ENCODE measurements around the gene SIPA1. TPM values are rescaled to one million over a fixed set of nuclear protein-coding genes. Genes with fewer than 3 reads are reported as not detected.

SIPA1 gene, protein sequence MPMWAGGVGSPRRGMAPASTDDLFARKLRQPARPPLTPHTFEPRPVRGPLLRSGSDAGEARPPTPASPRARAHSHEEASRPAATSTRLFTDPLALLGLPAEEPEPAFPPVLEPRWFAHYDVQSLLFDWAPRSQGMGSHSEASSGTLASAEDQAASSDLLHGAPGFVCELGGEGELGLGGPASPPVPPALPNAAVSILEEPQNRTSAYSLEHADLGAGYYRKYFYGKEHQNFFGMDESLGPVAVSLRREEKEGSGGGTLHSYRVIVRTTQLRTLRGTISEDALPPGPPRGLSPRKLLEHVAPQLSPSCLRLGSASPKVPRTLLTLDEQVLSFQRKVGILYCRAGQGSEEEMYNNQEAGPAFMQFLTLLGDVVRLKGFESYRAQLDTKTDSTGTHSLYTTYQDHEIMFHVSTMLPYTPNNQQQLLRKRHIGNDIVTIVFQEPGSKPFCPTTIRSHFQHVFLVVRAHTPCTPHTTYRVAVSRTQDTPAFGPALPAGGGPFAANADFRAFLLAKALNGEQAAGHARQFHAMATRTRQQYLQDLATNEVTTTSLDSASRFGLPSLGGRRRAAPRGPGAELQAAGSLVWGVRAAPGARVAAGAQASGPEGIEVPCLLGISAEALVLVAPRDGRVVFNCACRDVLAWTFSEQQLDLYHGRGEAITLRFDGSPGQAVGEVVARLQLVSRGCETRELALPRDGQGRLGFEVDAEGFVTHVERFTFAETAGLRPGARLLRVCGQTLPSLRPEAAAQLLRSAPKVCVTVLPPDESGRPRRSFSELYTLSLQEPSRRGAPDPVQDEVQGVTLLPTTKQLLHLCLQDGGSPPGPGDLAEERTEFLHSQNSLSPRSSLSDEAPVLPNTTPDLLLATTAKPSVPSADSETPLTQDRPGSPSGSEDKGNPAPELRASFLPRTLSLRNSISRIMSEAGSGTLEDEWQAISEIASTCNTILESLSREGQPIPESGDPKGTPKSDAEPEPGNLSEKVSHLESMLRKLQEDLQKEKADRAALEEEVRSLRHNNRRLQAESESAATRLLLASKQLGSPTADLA
- total RNA-seq = 23.5 TPM

DNA sequence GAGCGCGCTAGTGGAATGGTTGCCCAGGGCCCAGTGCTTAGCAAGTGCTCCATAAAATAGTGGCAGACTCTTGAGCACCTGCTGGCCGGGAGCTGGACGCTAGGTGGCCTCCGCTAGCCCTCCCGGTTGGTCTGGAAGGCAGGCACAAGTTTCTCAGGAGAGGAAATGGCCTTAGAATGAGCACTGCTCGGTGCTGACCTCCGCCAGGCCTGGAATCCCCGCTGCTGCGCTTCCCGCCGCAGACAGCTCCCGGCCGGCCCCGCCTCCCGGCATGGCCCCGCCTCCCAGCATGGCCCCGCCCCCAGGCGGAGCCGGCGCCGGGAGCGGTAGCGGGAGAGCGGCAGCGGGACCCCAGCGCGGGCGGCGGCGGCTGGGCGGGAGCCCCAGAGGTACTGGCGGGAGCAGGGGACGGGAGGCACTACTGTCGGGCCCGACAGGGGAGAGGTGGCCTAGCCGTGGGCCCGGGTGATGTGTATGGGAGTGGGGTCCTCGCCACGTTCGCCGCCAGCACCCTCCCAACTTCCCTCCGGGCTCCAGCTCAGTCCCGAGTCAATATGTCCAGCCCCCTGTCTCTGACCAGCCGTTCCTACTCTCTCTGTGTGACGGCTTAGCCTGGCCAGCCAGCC is at the start of gene SIPA1:
Gene SIPA1 (plus strand): TSS at position 308 of the 626 bp plus-strand sequence. CDS start 2,821 bp downstream, outside the sequence.
- peak; percentile 88 for DNase-seq

DNA sequence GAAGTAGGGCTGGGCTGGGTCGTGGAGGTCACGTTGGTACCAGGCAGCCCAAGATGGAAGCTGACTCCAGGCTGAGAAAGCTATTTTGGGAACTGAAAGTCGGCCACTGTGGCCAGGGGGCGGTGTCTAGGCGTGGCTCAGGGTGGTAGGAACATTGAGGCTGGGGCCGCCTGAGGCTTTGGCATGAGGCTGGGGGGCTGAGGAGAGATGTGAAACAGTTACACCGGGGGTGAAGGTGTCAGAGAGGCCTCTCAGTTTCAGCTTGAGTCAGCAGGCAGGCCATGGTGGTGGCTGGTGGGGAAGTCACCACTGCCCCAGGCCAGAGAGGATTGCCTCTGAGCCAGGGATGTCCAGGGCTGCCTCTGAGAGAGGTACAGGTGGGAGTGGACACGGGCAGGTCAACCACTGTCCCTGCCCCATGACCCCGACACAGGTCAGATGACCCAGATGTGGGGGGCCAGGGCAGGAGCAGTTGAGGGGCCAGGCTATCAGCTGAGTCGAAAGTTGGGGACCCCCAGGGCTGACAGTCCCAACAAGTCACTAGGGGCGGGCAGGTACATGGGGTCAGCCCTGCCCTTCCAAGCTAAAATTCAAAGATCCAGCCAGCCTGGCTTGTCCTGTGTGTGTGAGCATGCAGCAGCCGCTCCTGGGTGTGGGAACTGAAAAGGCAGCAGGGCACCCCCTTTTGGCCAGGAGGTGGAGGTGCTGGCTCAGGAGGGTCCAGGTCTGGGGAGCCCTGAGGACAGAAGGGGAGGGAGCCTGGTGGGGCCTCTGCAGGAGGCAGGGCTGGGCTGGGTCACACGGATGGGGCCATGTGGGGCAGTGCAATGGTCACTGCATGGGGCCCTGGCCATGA is 49.5 kb upstream of the SIPA1 start:
- DNase-seq = peak; percentile 59

DNA sequence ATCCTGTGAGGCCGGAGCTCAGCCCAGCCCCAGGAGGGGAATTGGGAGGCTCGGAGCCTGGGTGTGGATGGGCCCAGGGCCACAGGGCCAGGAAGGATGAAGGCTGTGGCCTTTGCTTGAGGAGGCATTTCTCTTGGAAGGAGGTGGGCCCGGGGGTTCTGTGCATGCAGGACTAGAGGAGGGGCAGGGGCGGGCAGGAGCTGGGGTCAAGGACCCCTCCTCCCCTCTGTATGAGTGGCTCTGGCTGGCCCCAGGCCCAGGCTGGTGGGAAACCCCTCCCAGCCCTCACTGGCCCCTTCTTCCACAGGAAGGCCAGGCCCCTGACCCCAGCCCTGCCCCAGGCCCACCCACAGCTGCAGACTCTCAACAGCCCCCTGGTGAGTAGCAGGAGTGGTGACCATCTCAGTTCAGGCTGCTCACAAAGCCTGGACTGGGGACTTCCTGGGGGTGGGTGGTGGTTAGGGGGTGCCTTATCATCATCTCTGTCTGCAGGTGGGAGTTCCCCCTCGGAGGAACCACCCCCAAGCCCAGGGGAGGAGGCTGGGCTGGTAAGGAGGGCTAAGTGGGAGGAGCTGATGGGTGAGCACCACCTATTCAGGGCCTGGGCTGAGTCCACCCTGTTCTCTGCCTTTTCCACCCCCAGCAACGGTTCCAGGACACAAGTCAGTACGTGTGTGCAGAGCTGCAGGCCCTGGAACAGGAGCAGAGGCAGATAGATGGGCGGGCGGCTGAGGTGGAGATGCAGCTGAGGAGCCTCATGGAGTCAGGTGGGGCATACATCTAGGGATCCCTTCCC is 48.3 kb upstream of the SIPA1 start:
- DNase-seq = no peak

DNA sequence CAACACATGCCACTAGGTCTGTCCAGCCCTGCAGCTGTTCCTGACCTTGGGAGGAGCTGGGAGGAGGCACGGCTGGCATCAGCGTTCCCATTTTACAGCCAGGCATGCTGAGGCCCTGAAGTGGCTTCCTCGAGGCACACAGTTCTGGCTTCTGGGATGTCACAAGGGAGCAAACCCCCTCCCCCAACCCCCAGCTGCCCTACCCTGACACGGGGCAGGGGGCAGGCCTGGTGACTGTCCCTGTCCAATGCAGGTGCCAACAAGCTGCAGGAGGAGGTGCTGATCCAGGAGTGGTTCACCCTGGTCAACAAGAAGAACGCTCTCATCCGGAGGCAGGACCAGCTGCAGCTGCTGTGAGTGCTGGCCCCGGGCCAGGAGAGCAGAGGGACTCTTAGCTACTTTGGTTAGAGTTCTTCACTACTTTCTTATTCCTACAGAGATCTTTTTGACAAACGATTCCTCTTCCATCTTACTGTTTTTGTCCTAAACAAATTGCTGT is 47.6 kb upstream of the SIPA1 start:
- peak; percentile 95 for DNase-seq

DNA sequence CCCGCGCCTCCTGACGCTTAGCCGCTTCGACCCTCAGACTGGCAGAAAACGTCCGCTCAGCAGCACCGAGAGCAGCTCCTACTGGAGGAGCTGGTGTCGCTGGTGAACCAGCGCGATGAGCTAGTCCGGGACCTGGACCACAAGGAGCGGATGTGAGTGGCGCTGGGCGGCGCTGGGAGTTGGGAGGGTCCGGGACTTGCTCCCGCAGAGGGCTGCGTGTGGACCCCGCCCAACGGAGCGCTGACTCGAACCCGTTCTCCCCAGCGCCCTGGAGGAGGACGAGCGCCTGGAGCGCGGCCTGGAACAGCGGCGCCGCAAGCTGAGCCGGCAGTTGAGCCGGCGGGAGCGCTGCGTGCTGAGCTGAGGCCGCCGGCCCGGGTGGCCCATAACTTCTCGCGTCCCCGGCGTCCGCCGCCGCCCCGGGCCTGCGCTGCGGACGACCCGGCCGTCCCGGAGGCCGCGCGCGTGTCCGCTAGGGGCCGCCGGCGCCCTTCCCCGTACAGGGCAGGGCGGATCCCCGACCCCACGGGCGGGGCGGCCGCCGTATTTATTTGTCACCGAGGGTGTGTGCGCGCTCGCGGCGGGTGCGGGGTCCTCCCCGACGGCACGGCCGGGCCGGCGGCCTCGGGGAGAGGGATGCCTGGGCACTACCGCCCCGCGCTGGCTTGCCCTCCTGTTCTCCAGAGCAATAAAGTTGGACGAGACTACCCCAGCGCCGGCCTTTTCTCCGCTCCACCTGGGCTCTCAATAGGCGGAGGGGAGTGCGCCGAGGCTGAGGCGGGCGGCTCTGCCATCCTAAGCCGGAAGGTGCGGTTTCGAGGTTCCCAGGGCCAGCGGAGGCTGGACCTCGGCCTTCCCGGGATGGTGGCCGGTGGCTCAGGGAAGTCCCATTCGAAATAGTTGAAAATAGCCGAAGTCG is 45.7 kb upstream of the SIPA1 start:
- no peak for DNase-seq

DNA sequence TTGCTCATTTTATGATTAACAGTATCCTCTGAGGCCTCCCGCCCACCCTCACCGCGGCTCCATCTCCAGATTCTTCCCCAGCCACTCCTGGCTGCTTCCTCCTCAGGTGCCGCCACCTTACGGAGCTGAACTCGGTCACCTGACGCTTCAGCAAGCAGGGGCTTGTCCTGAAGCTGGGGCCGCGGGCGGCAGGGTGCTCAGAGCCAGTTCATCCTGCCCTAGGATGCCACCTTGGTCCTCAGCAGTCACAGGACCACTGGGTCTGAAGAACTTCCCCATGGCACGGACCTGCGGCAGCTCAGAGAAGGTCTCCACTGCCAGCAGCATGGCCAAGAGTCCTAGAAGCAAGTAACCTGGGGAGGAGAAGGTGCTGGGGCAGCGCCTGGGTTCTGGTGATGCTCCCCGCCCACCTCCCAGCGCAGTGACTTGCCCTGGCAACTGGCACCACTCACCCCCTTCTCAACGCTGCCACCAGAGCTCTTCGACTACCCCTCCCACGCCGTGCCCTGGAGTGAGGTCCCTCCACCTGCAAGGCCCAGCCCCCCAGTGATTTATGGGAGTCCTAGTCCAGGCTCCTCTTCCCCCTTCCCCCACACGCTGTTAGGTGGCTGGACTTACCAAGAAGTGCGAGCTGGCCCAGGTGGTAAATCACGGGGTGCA is 44.9 kb upstream of the SIPA1 start:
- no peak for DNase-seq

DNA sequence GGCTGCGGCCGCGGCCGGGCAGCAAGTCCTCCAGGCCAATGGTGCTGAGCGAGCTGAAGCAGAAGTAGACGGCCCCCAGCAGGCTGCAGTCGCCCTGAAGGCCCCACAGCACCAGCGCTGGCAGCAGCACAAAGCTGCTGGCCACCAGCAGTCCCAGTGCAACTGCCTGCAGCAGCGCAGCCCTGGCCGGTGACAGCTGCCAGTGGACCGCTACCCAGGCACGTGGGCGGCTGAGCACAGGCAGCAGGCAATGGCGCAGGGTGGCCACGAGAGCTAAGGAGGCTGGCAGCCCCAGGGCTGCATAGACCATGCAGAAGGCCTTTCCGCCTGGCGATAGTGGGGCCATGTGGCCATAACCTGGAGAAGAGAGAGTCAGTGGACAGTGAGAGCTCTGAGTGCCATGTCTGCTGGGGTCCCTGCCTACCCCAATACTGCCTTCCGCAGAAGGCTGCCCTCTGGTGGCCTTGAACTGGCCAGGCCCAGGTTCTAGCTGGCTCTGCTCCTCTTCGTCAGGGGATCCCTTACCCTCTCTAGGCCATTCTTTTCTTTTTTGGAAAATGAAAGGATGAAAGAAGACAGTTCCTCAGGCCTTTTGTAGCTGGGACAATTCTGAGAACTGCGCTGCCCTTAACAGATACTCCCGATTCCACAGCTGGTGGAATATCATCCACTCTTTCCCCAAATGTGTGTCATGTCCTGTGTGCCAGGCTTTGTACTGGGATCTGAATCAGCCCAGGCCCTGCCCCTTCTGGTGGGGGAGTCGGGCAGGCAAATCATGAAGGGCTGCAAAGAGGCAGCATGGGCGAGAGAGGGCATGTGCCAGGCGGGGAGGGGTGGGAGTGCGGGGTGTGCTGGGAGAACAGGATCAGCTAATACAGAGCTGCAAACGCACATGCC is 44.1 kb upstream of the SIPA1 start:
- DNase-seq = no peak

DNA sequence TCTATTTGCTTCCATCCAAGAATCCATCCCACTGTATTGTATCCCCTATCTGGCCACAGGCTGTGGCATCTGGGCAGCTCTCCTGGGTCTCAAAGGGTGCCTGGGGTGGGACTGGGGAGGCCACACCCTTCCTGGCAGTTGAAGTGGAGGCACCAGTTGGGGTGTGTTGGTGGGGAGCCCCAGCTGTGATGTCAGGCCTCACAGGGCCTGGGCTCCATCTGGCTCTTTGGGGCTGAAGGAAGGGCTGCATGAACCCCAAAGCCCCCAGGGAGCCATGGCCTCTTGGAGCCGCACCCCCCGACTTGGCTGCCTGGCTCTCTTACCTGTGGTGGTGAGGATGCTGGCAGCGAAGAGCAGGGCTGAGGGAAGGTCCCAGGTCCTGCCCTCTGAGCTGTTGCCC is 42.8 kb upstream of the SIPA1 start:
- DNase-seq = no peak

DNA sequence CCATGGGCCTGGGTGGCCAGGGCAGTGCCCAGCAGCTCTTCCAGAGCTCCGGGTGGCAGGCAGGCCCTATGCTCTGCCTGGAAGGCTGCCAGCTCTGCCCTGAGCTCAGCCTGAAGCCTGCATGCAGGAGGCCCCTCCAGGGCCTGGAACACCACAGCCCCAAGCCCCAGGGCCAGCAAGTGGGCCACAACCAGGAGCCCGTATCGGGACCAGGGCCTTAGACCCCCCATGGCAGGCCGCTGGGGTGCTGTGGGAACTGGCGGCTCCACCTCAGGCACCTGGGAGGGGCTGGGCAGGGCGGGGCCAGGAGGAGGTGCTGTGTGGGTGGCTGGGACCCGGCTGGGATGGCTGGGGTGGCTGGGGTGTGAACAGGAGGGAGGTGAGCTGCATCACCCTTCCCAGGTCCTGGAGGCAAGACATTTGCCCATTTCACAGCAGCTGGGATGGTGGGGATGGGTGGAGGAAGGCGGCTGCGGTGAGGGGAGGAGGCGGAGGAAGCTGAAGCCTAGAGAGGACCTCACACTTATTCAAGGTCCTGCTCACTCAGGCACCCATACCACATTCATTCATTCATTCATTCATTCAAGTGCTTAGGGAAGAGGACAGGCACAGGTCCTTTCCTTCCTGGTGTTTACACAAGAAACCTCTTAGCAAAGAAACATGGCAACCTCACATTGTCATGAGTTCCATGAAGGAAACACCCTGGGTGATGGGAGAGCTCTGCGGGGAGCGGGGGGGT is 42.2 kb upstream of the SIPA1 start, which contains the start of gene KCNK7:
Gene KCNK7 (minus strand): TSS at position 258 of the 739 bp plus-strand sequence. CDS start 28 bp downstream, at position 230.
- DNase-seq = no peak

DNA sequence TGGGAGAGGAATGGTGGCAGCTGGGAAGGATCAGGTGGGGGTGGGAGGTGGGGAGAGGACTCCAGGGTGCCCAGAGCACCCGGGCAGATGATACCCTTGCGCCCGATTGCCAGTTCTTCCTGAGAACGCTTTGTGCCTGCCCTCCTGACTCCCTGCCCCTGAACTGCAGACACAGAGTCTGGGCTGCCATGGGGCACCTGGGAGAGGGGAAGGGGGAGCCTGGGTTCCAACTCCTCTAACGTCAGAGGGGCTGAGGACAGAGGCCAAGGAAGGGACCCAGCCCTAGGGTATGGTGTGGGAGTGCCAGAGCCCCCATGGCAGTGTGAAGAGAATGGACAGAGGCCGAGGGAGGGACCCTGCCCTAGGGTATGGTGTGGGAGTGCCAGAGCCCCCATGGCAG is 41.4 kb upstream of the SIPA1 start:
- DNase-seq = no peak

DNA sequence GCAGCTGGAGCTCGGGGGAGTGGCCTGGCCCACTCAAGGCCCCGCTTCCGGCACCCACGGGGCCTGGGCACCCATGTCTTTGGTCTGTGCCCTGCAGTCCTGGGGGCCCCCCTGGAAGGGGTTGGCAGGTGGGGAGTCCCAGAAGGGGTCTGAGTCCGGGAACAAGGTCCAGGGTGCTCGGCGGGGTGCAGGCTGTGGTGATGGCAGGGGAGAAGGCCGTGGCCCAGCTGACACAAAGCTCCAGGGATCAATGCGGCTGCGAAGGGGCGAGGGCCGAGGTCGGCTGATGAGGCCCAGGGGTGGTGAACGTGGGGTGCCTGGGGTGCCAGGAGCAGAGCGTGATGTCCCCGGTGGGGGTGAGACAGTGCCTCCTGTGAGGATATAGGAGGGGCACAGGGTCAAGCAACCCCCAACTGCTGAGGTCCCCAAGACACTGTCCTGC is 39.6 kb upstream of the SIPA1 start:
- DNase-seq = no peak

DNA sequence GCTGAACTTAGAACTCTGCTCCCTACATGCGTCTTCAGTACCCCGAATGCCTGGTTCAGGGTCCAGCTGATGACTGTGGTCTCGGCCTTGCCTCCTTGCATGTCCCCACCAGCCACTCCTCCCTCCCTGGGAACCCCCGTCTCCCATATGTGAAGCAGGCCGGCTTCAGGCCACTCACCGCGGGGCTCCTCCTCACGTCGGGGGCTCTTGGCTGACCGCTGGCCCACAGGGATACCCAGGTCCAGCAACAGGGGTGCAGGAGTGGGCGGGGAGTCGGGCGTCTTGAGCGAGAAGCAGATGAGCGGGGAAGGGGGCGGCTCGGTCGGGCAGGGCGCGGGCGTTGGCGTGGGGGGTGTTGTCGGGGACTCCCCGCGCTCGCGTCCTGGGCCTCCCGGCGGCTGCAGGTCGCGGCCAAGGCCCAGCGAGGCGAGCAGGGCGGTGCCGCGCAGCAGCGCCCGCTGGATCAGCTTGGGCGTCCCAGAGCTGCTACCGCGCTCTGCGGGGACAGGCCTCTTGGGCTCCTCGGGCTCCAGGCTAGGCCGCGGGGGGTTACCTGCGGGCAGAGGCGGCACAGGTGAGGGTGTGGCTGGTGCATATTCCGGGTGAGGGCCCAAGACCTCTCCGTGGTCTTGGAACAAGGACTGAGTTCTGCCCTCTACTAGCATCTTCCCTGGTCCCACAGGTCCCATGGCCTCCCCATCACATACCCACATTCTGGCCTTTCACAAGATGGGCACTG is 38.5 kb upstream of the SIPA1 start:
- no peak for DNase-seq

DNA sequence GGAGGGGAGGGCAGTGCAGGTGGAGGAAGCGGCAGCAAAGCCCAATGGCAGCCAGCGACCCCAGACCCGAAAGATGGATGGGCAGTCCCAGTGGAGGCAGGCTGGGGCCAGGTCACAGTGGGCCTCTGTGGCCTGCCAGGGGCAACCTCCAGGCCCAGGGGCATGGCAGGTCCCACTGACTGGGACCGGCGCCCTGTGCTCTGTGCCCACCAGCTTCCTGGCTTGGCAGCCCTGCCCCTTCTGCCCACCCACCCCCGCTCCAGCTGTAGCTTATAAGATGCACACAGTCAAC is 38.0 kb upstream of the SIPA1 start:
- DNase-seq = no peak

DNA sequence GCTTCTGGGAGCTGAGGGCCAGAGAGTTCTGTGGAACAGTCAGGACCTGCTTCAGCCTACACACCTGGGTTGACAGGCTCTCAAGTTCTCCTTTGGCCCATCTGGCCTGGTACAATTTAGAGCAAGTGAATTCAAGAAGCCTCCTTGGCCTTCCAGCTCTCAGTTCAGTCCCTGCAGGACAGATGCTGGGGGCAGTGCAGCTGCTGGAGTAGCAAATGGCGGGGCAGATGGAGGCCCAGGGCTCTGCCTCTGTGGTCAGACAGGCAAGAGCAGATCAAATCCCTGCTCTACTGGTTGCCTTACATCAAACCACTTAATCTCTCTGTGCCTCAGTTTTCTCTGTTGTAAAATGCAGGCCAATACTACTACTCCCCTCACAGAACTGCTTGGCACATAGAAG is 33.6 kb upstream of the SIPA1 start:
- DNase-seq = no peak

DNA sequence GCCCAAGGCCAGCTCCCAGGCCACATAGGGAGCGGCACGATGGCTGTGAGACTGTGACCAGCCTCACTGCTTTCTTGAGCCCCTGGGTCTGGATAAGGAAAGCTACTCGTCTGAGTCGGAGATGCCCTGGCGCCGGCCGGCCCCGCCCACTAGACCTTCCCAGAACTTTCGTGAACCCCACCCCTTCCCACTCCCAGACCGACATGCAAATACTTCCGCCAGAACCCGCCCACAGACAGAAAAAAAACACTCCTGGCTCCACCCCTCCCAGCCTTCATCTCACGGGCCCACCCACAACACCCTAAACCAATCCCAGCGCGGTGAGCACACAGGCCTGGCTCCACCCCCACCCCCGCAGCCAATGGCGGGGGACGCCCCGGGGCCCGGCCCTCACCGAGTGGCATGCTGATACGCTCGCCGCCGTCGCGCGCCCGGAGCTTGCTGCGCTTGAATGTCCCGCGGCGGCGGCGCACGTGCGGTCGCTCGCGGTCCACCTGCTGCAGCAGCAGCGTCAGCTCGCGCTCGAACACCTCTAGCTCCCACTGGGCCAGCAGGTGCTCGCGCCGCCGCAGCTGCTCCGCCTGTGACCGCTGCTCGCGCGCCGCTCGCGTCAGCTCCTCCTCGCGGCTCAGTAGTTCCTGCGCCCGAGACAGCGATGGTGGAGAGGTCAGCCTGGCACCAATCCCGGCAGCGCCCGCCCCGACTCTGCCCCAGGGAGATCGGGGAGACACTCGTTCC is 30.9 kb upstream of the SIPA1 start:
- peak; percentile 98 for DNase-seq

Measured in tongue (tissue), 2 donors.